DMS 273 treated with DMSO at 0.1 percent for 48 hours (cell line): ENCODE measurements around the gene ASTN2.

Experiments
- DNase-seq: peaks from one replicate; lab custom pipeline; 2025; lab: John Stamatoyannopoulos, UW

ASTN2 gene

DNA sequence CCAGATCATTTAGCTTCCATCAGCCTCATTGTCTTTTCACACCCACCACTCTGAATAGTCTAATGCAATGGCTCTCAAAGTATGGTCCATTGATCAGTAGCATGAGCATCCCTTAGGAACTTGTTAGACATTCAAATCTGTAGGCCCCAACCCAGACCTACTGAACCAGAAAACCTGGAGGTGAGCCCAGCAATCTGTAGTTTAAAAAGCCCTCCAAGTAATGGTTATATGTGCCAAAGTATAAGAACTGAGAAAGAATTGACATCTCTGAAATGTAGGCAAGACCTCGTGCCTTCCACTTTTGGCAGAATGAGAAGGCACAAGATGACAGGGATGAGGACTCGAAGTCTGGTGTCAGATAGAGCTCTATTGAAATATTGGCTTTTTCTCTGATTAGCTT, 460.1 kb downstream of the ASTN2 start:
- DNase-seq, result no peak

DNA sequence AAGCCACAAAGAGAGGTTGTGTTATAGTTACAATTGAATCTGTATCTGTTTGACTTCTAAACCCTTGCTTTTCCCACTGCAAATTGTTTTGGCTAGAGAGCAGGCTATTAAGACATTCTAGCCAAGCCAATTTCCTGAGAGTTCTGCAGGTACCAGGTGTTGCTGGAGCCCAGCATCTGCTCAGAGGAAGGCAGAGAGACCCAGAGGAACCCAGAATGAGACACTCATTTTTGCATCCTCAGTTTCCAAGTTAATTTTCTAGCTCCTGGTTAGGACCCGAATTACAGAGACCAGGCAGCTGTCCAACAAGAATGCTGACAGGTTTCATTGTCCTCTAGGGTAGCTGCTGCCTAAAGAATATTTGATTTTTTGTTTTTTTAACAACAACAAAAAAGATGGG, 461.6 kb downstream of the ASTN2 start:
- DNase-seq, result no peak

DNA sequence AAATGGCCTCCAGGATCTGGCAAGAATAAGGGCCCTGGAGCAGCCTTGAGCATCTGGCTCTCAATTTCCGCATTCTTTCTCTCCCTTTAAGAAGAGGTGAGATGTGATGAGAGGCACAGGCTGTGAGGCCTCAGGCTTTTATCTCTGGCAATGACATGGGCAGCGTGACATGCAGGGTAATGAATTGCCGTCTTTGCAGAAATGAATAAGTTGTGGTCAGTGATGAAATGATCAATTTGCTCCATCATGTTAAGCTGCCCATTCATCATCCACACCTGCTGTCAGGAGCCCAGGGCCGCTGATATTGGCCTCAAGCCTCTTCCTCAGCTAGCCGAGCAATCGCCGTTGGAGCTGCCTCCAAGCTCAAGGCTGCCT, 462.4 kb downstream of the ASTN2 start:
- DNase-seq, result no peak

DNA sequence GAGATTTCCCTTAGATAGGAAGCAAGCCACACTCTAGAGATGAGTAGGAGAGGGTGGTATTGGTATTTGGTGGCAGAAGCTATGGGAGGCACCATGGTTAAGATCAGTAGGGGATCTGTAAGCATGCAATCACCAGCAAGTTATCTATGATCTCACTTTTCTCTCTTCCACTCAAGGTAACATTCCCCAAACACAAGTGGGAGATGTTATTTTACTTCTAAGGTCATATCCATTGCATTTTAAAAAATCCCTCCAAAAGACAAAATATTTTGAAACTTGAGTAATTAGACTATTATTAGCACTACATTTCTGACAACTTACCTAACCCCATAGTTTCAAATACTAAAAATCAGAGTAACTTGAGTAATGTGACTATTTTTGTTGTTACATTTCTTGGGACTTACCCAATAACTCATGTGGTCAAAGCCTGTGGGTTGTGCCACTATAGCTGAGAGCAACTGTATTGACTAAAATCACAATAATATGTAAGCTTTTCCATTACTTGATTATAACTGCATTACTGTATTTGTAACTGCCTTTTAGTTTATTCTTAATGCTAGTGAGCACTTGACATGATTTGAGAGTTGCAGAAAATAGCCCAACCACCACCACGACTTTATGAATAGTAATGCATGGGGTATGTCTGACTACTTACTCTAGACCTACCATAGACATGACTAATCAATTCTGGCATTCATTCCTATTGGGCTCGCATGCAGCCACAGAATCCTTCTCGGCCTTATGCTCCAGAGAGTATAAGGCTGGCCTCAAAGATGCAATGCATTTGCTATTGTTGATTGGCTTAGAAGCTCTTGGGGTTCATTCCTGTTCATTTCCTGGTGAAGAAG, 463.0 kb downstream of the ASTN2 start:
- DNase-seq, result no peak

DNA sequence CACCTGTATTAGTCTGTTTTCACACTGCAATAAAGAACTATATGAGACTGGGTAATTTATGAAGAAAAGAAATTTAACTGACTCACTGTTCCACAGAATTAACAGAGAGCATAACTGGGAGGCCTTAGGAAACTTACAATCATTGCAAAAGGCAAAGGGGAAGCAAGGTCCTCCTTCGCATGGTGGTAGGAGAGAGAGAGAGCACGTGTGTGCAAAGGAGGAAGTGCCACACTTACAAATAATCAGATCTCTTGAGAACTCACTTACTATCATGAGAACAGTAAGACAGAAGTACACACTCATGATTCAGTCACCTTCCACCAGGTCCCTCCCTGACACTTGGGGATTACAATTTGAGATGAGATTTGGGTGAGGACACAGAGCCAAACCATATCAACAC, 469.0 kb downstream of the ASTN2 start:
- DNase-seq, result no peak

DNA sequence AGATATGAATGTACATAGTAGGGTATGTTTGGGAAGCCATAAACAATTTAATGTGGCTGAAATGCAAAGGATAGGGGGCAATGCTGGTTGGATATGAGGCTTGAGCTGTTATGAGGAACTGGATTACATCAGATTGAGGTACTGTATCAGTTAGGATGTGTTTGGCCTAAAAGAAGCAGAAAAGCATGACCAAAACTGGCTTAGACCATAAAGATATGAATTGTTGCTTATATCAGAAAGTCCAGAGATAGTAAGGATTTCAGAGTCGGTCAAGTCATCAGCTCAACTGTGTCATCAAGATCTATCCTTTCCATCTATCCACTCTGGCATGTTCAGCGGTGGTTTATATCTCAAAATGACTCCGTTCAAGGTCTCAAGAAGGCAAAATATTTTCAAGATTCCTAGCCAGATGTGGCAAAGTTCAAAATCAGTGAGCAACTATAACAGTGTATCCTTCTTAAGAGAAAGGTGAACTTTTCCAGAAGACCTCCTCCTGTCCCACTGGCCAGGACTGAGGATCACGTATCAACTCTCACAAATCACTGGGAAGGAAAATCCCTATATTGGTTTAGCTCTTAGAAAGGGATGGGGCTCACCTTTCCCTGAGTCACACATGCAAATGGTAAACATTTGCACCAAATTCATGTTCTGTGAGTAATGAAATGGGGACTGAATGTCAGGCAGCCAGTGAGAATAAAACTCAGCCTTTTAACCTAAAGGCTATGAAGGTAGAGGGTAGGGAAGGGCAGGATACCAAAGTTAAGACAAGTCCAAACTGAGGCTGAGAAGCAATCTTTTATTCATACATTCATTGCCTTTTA, 469.9 kb downstream of the ASTN2 start:
- no peak for DNase-seq

DNA sequence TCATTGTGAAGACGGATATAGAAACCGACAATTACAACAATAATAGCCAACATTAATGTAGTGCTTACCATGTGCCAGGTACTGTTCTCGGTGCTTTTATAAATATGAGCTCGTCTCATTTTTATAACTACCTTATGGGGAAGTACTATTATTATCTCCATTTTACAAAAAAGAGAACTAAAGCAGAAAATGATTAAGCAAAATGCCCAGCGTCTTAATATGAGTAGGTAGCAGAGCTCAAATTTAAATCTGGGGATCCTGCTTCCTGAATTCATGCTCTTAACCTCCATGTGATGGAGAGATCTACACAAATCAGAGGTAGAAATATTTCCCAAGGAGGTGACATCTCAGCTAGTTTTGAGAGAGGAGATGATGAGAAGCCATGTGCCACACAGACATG, 470.9 kb downstream of the ASTN2 start:
- no peak for DNase-seq

DNA sequence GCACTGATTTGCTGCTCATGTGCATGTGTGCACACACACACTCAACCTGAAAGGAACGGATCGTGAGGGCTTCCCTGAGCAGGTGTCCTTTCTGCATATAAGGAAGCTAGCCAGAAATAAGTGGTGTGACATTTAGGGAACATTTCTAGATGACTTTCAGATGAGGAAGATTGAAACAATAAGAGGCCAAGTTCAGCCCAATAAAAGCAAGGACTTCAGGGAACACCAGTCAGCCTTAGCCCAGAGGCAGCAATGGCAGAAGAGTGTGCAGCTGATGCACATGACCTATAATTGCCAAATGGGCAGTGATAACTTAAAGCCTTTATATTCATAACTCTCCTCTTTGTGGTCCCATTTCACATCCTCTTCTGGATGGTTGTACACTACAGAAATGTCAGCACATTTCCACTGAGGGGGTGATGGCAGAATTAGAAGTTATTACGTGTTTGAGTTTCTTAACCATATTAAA, 472.2 kb downstream of the ASTN2 start:
- no peak for DNase-seq

DNA sequence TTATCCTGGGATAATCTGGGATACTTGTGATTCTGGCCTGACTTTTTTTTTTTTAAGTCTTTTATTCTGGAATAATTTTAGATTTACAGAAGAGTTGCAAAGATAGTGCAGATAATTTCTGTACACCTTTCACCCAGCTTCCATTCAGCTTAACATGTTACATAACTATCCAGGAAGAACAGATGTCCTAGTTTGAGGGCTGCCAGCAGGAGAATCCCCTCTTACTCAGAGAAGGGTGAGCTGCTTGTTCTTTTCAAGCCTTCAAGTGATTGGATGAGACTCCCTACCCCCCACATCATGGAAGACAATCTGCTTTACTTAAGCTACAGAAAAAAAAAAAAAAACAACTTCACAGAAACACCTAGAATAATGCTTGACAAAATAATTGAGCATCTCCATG, 473.6 kb downstream of the ASTN2 start:
- no peak for DNase-seq

DNA sequence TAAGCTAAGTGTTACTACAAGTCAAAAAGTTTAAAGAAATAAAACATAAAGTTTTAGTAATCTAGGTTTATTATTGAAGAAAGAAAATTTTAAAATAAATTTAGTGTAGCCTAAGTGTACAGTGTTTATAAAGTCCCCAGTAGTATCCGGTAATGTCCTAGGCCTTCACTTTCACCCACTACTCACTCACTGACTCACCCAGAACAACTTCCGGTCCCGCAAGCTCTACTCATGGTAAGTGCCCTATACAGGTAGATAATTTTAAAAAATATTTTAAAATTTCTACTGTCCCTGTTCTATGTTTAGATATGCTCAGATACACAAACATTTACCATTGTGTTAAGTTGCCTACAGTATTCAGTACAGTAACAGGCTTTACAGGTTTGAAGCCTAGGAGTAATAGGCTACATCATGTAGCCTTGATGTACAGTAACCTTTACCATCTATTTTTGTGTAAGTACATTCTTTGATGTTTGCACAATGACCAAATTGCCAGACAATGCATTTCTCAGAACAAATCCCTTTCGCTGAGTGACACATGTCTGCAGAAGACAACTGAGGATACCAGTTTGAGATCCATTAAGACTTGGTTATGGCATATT, 474.1 kb downstream of the ASTN2 start:
- no peak for DNase-seq

DNA sequence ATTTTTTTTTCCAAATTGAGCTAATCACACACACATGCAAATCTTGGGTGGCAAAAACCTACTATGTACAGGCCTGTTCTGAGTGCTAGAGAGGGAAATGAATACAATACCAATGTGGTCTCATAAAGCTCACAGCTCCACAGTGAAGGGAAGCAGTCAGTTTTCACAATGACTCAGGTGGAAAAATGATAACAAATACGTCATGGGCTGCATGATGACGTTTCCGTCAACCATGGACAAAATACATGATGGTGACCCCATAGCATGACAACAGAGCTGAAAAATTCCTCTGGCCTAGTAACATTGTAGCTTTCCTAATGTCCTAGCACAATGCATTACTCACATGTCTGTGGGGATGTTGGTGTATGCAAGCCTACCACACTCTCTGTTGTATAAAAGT, 475.2 kb downstream of the ASTN2 start:
- DNase-seq, result no peak

DNA sequence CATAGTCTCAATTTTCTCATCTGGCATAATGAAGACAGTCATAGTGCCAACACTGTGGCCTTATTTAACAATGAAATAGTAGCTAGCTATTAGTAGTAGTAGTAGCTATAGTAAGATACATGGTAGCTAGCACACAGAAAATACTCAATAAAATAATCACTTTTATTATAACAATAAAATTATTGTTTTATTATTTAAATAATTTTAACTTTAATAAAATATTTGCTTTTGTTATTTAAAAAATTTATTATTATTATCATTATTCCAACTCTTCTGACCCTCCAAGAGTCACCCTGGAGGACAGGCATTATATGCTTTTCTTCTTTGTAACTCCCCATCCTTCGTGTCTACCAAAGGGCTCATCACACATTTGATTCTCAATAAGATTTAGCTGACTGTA, 475.7 kb downstream of the ASTN2 start:
- no peak for DNase-seq

DNA sequence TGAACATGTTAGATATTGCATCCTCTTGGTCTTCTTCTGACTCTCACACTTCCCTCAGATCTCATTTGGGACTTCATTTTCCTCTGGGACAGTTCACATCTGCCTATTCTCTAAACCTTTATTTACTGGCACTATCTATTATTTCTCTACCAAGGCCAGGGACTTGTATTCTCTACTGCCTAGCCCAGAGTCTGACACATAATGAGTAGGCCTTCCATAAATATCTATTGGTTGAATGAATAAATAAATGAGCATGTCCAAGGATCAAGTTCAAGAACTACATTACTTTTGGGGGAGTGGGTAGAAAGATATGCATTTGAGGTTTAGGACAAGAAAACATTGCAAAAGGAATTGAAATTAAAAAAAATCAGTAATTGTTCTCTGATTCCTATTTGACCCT, 477.5 kb downstream of the ASTN2 start:
- DNase-seq, result no peak

DNA sequence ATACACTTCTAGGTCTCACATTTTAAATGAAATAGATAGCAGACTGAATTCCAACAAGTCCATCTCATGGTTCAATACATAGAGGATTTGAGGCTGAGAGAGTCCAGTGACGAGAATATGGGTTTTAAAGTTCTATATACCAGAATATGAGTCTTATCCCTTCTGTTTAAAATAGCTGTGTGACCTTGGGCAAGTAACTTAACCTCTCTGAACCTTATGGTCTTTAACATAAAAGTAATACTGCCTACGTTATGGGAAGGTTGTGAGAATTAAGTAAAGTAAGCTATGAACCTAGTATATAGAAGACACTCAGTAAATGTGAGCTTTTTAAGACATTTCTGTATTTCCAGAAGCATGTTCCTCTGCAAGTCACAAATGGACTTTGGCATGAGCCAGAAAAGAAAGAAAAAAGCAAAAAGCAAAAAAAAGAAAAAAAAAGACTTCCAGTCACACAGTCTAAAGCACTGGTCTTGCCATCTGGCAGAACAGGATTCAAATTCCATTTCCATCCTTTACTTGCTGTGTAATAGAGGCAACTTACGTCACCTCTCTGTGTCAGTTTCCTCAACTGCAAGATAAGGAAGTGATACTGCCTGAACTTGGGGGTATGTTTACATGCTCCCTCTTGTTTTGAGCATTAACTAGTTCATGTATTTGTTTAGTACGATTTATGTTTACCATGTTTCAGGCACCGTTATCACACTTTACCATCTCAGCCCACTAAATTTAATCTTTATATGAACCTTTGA, 479.5 kb downstream of the ASTN2 start:
- DNase-seq, result no peak

DNA sequence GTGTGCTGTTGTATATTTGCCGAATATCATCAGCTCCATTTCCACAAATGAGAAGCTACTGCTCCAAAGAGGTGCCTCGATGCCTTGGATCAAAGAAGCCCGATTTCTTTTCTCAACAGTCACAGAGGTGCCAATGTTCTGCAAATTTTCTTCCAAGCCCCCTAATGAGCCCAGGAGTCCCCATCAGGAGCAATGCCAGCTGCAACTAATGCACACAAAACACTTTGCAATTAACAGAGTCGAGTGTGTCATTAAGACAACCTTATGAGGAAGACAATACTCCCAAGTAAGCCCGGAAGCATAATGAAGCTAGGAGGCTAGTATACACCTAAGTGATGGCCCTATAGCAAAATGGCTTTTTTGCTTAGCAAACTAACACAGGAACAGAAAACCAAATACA, 480.7 kb downstream of the ASTN2 start:
- no peak for DNase-seq

DNA sequence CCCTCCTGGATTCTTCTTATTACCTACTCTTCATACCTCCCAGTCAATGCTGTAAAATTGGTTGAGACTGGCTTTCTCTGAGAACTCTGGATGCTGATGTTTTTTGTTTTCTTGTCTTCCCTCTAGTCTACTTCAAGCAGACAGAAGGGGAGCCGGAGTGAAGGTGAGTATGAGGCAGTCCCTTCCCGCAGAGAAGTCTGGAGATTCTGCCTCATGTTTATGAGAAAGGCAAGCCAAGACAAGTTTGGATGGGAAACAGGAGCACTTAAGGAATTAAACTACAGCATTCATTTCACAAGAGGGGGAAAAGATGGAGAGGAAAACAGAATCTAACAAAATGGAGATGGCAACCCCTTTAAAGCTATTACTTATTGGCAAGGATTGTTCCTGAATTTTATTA, 481.6 kb downstream of the ASTN2 start:
- DNase-seq, result no peak

DNA sequence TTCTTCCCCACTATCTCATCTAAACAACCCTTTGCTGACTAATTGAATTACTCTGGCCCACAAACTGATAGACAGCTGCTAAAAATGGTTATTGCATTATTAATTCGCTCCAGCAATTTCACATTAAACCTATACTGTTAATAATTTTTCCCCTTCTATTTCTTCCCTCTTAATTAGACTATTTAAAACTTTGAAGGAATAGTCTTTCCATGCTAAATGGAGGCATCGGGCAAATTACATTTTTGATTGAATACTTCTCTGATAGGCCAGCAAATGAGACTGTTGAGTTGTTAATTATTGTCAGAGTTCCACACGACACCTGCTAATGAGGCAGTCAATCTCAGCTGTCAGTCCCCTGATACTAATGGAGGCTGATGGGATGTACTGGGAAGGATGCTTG, 485.2 kb downstream of the ASTN2 start:
- no peak for DNase-seq

DNA sequence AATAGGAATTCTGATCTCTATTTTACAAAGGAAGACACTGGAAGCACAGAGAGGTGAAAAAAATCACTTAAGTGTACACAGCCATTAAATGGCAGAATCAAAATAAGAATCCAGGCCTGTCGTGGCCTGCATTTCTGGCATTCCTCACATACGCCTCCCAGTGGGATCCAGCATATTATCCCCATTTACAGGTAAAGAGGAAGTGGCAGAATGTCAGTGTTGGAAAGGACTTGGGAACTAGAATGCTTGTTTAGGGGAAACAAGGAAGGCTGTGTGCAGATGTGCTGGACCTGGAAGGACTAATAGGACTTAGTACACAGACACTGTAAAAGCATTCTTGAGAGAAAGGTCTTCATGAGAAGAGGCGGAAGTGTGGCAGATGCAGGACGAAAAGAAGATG, 486.0 kb downstream of the ASTN2 start:
- DNase-seq, result no peak

DNA sequence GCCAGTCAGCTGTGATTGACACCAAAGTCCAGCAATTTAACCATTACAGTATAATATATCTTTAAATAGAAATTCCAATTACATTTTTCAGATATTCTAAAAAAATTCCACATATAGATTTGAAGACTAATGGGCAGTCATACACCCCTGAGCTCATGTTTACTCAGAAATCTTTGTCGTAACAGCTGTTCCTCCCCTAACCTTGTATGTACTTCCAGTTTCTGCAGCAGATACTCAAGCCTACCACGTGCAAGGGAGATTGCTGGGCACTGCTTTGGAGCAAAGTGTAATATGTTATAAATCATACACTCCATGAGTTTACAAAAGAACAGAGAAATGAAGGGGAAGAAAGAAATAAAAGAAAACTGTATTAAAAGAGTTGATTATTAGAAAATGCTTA, 486.6 kb downstream of the ASTN2 start:
- no peak for DNase-seq

DNA sequence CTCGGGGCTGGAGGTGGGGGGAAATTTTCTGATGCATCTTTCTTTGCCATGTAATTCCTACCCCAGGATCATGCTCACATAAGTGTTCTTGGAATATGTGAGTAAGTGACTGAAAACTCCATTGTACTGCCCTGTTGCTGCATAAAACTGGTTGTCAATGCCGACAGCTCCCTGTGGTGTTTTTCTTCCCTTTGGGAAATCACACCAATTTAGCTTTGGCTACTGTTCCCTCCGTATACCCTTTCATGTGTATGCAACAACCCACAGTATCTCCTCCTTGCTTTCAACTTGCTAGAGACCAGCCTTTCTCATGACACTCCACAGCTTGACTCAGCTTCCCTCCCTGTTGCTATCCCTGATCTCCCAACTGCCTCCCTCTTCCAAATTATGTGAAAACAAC, 487.1 kb downstream of the ASTN2 start:
- no peak for DNase-seq

DNA sequence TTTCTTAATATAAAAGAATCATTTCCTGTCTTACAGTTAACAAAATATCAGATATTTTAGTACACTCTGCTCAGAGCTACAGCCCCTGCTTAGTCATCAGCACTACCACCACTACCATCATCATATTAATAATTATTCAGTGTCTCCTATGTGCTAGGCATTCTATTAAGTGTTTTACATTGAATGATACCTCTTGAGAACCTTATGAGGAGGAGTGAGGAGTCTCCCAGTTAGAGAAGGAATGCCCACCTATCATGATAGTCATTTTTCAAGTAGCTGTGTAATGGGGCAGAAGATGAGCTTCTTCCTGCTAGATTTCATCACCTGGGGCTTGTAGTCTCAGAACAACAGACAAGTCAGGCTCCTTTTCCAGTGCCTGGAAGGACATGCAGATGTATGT, 489.7 kb downstream of the ASTN2 start:
- no peak for DNase-seq

DNA sequence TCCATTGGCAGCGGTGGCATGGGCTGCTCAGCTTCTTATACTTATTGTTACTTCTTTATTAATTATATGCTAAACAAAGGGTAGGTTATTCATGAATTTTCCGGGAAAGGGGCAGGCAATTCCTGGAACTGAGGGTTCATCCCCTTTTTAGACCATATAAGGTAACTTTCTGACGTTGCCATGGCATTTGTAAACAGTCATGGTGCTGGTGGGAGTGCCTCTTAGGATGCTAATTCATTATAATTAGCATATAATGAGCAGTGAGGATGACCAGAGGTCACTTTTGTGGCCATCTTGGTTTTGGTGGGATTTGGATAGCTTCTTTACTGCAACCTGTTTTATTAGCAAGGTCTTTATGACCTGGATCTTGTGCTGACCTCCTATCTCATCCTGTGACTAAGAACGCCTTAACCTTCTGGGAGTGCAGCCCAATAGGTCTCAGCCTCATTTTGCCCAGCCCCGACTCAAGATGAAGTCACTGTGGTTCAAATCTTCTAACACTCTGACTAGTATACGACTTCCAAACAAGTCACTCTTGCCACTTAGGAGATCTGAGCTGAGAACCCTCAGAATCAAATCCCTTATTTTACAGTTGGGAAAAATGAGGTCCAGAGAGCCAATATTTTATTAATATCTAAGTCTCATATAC, 490.3 kb downstream of the ASTN2 start:
- DNase-seq, result no peak
